ENCODE measurements around the gene UBASH3B. TPM values are rescaled to one million over a fixed set of nuclear protein-coding genes. Genes with fewer than 3 reads are reported as not detected.

UBASH3B gene
- total RNA-seq, 4 donors from 2014 or later, result 2.7 to 16.4 (median 9.7) TPM

GRCh38 chr11:122676638-122677037 lies 21.1 kb downstream of the UBASH3B start:
- H3K4me3 ChIP-seq, result no peak overlapping the region
- no peaks in the 10 kb centered on the region for H3K27me3 ChIP-seq
- intact Hi-C loops (cut with DNase I), result no loop called here
- no peak for TF ChIP-seq POLR2A (IDR thresholded peaks at IDR 0.05)
- TF ChIP-seq CTCF (IDR thresholded peaks at IDR 0.05), result no peak
- no peak for DNase-seq
- H3K27ac ChIP-seq, result no peak overlapping the region
- WGBS, 2 donors, result 46 to 50% methylated on average over 4 of the region's 4 CpGs
- H3K36me3 ChIP-seq, result no peaks in the 10 kb centered on the region
- no peaks in the 10 kb centered on the region for H3K9me3 ChIP-seq
- H3K4me1 ChIP-seq, result peaks cover 0 to 10% (median 0%) of the 10 kb centered on the region in 3 donors

GRCh38 chr11:122677256-122677655 lies 21.7 kb downstream of the UBASH3B start:
- Histone ChIP-seq H3K36me3 (no peaks in the 10 kb centered on the region), H3K4me3 (no peak overlapping the region), H3K27ac (no peak overlapping the region), H3K9me3 (no peaks in the 10 kb centered on the region), H3K4me1 (peaks cover 0 to 10% (median 0%) of the 10 kb centered on the region in 3 donors), H3K27me3 (no peaks in the 10 kb centered on the region)
- DNase-seq, result no peak
- intact Hi-C loops (cut with DNase I), result no loop called here
- WGBS, 2 donors, result 87 to 94% methylated on average over 6 of the region's 6 CpGs
- TF ChIP-seq CTCF (IDR thresholded peaks at IDR 0.05), result no peak
- no peak for TF ChIP-seq POLR2A (IDR thresholded peaks at IDR 0.05)

GRCh38 chr11:122678406-122678805 lies 22.9 kb downstream of the UBASH3B start:
- H3K4me1 ChIP-seq, result peaks cover 0 to 10% (median 0%) of the 10 kb centered on the region in 3 donors
- H3K9me3 ChIP-seq, result no peaks in the 10 kb centered on the region
- no peak for TF ChIP-seq POLR2A (IDR thresholded peaks at IDR 0.05)
- TF ChIP-seq CTCF (IDR thresholded peaks at IDR 0.05), result no peak
- H3K4me3 ChIP-seq, result no peak overlapping the region
- DNase-seq, result no peak
- no peak overlapping the region for H3K27ac ChIP-seq
- intact Hi-C loops (cut with DNase I), result no loop called here
- no peaks in the 10 kb centered on the region for H3K27me3 ChIP-seq
- H3K36me3 ChIP-seq, result no peaks in the 10 kb centered on the region

- DNase-seq, result no peak
Observed at GRCh38 chr11:122679466-122679865, 23.9 kb downstream of the UBASH3B start.

GRCh38 chr11:122681070-122681469 lies 25.5 kb downstream of the UBASH3B start:
- Histone ChIP-seq H3K36me3 (no peaks in the 10 kb centered on the region), H3K4me1 (peaks cover 0 to 14% (median 0%) of the 10 kb centered on the region in 3 donors), H3K9me3 (no peaks in the 10 kb centered on the region), H3K27me3 (no peaks in the 10 kb centered on the region), H3K4me3 (no peak overlapping the region), H3K27ac (no peak overlapping the region)
- DNase-seq, result no peak
- 65% methylated on average over 3 of the region's 3 CpGs for WGBS, 2 donors
- TF ChIP-seq POLR2A (IDR thresholded peaks at IDR 0.05), result no peak
- TF ChIP-seq CTCF (IDR thresholded peaks at IDR 0.05), result no peak
- intact Hi-C loops (cut with DNase I), result no loop called here

More at GRCh38 chr11:122679466-122679865, 23.9 kb downstream of the UBASH3B start:
- WGBS, 2 donors, result 81 to 92% methylated on average over 1 to 2 of the region's 2 CpGs
- TF ChIP-seq CTCF (IDR thresholded peaks at IDR 0.05) (no peak), POLR2A (IDR thresholded peaks at IDR 0.05) (no peak)
- Histone ChIP-seq H3K36me3 (no peaks in the 10 kb centered on the region), H3K27ac (no peak overlapping the region), H3K9me3 (no peaks in the 10 kb centered on the region), H3K4me1 (peaks cover 0 to 10% (median 0%) of the 10 kb centered on the region in 3 donors), H3K27me3 (no peaks in the 10 kb centered on the region), H3K4me3 (no peak overlapping the region)
- intact Hi-C loops (cut with DNase I), result no loop called here
